H1 (cell line): ENCODE measurements around the gene ADO. TPM values are rescaled to one million over a fixed set of nuclear protein-coding genes. Genes with fewer than 3 reads are reported as not detected.

Experiments
- ASH2L ChIP-seq: fragments of 200-600, 300-600 bp; sonication (generic); IDR thresholded peaks from one replicate; pipeline ENCODE4 v1.7.1; 2017; ENCODE audit warnings: low read length
- CHD1 ChIP-seq: IDR thresholded peaks from 2 replicates; pipeline ENCODE4 v1.6.1; 2012; ENCODE audit warnings: low read depth, low read length, improper control_type of control experiment
- JUND ChIP-seq: IDR thresholded peaks from 2 replicates; pipeline ENCODE4 v1.6.1; 2011; ENCODE audit warnings: mild to moderate bottlenecking, improper control_type of control experiment, low read length
- KDM1A ChIP-seq: fragments of 200-600, 300-600 bp; sonication (generic); IDR thresholded peaks from 2 replicates; pipeline ENCODE4 v1.7.1; 2016; ENCODE audit warnings: mild to moderate bottlenecking, low read length, borderline replicate concordance
- NRF1 ChIP-seq: IDR thresholded peaks from 2 replicates; pipeline ENCODE4 v1.6.1; 2011; ENCODE audit warnings: mild to moderate bottlenecking, low read depth, low read length, improper control_type of control experiment
- SUZ12 ChIP-seq: fragments of 200-600 bp; sonication (generic); IDR thresholded peaks from 2 replicates; pipeline ENCODE4 v1.6.1; 2012; ENCODE audit warnings: mild to moderate bottlenecking, inconsistent platforms, low read length, moderate library complexity, mixed read lengths
- TCF12 ChIP-seq: IDR thresholded peaks from 2 replicates; pipeline ENCODE4 v1.6.1; 2011; ENCODE audit warnings: low read depth, mild to moderate bottlenecking, low read length
- TEAD4 ChIP-seq: IDR thresholded peaks from 2 replicates; pipeline ENCODE4 v1.6.1; 2012; ENCODE audit warnings: low read depth, low read length, inconsistent platforms, mixed read lengths
- YY1 ChIP-seq: IDR thresholded peaks from 2 replicates; pipeline ENCODE4 v1.6.1; 2011; ENCODE audit warnings: low read depth, mild to moderate bottlenecking, low read length
- polyA plus RNA-seq, 7 experiments: library from polyadenylated mRNA; depleted of rRNA in 3 of 7; stranded (reverse) in 5 of 7; unstranded in 2 of 7; fragments of >200 nt in 5 of 7; fragments of 200-250 nt in 2 of 7; gene quantifications; 1 replicate in 5 of 7; 2 replicates in 1 of 7; 4 replicates in 1 of 7; pipeline versions ENCODE4 v1.2.1 to v1.2.3, GENCODE V29; 2011 to 2013; ENCODE audit warnings: missing spikeins in 2 of 7, mixed read lengths in 2 of 7
- total RNA-seq: library from RNA; stranded (reverse); fragmentation: NEBNext Ultra II Directional; extraction: Animal tissue kit (Norgen Biotek cat#: 25700); gene quantifications from 2 replicates; pipeline ENCODE4 v1.2.1, GENCODE V29; 2021
- TF ChIP-seq, protein P1 (sequence below): fragments of 300-600 bp; sonication (generic); IDR thresholded peaks from 2 replicates; pipeline ENCODE4 v1.7.1; 2012; ENCODE audit warnings: low read length, moderate library complexity, mild to moderate bottlenecking, inconsistent platforms; ENCODE audit not compliant: insufficient replicate concordance

The ADO gene
- total and polyA plus RNA-seq, 2 of the 8 experiments (the other 6 are each of a cell fraction or from before 2014, with no cell fraction given) = 18.7 to 27.9 TPM

DNA sequence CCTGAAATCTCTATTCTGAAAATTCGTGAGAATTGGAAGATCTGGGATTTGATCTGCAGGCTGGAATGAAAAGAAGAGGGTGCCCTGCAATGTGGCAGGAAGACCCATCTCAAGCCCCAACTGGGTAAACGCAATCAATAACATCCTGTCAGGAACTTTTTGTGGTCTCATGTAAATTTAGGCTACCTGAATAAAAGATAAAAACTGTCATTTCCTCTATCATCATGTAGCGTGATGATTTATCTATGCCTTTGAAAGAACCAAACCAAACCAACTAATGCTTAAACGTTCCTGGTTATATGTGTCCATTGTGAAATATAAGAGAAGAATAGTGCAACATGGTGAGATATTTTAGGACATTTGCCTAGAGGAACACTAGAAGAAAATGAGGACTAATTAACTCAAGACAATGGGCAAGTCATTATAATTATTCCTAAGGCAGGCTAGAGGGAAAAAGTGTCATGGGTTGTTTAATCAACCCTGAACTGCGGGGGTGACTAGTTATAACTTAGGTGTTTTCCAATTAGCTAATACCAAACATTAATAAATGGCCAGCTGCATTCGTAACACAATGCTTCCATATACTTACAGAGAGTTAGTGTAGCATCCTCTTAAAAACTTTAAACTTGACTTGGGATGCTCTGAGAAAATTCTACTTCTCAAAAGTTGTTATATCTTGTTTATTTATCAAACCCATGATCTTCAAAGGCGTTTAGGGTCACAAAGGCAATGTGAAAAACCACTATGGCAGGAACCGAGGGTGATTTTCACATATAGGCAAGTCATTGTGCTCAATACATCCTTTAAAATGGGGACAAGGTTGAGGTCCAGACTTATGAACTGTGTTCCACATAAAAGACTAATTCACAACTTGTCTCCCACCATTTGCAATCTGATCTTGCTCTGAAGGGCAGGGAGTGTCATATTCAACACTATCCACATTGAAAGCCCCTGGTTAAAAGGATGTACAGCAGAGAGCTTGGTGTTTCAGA is 48.6 kb upstream of the ADO start (continued):
- TF ChIP-seq, protein P1, sequence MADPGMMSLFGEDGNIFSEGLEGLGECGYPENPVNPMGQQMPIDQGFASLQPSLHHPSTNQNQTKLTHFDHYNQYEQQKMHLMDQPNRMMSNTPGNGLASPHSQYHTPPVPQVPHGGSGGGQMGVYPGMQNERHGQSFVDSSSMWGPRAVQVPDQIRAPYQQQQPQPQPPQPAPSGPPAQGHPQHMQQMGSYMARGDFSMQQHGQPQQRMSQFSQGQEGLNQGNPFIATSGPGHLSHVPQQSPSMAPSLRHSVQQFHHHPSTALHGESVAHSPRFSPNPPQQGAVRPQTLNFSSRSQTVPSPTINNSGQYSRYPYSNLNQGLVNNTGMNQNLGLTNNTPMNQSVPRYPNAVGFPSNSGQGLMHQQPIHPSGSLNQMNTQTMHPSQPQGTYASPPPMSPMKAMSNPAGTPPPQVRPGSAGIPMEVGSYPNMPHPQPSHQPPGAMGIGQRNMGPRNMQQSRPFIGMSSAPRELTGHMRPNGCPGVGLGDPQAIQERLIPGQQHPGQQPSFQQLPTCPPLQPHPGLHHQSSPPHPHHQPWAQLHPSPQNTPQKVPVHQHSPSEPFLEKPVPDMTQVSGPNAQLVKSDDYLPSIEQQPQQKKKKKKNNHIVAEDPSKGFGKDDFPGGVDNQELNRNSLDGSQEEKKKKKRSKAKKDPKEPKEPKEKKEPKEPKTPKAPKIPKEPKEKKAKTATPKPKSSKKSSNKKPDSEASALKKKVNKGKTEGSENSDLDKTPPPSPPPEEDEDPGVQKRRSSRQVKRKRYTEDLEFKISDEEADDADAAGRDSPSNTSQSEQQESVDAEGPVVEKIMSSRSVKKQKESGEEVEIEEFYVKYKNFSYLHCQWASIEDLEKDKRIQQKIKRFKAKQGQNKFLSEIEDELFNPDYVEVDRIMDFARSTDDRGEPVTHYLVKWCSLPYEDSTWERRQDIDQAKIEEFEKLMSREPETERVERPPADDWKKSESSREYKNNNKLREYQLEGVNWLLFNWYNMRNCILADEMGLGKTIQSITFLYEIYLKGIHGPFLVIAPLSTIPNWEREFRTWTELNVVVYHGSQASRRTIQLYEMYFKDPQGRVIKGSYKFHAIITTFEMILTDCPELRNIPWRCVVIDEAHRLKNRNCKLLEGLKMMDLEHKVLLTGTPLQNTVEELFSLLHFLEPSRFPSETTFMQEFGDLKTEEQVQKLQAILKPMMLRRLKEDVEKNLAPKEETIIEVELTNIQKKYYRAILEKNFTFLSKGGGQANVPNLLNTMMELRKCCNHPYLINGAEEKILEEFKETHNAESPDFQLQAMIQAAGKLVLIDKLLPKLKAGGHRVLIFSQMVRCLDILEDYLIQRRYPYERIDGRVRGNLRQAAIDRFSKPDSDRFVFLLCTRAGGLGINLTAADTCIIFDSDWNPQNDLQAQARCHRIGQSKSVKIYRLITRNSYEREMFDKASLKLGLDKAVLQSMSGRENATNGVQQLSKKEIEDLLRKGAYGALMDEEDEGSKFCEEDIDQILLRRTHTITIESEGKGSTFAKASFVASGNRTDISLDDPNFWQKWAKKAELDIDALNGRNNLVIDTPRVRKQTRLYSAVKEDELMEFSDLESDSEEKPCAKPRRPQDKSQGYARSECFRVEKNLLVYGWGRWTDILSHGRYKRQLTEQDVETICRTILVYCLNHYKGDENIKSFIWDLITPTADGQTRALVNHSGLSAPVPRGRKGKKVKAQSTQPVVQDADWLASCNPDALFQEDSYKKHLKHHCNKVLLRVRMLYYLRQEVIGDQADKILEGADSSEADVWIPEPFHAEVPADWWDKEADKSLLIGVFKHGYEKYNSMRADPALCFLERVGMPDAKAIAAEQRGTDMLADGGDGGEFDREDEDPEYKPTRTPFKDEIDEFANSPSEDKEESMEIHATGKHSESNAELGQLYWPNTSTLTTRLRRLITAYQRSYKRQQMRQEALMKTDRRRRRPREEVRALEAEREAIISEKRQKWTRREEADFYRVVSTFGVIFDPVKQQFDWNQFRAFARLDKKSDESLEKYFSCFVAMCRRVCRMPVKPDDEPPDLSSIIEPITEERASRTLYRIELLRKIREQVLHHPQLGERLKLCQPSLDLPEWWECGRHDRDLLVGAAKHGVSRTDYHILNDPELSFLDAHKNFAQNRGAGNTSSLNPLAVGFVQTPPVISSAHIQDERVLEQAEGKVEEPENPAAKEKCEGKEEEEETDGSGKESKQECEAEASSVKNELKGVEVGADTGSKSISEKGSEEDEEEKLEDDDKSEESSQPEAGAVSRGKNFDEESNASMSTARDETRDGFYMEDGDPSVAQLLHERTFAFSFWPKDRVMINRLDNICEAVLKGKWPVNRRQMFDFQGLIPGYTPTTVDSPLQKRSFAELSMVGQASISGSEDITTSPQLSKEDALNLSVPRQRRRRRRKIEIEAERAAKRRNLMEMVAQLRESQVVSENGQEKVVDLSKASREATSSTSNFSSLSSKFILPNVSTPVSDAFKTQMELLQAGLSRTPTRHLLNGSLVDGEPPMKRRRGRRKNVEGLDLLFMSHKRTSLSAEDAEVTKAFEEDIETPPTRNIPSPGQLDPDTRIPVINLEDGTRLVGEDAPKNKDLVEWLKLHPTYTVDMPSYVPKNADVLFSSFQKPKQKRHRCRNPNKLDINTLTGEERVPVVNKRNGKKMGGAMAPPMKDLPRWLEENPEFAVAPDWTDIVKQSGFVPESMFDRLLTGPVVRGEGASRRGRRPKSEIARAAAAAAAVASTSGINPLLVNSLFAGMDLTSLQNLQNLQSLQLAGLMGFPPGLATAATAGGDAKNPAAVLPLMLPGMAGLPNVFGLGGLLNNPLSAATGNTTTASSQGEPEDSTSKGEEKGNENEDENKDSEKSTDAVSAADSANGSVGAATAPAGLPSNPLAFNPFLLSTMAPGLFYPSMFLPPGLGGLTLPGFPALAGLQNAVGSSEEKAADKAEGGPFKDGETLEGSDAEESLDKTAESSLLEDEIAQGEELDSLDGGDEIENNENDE = no peak
- no peak for TF ChIP-seq SUZ12
- no peak for TF ChIP-seq ASH2L
- TF ChIP-seq YY1 = no peak
- TF ChIP-seq CHD1 = no peak
- TF ChIP-seq KDM1A = no peak
- TF ChIP-seq JUND = no peak
- no peak for TF ChIP-seq TEAD4
- no peak for TF ChIP-seq NRF1
- TF ChIP-seq TCF12 = no peak
